GM12878 (cell line): ENCODE data around the gene ELF2. TPM values are rescaled to one million over a fixed set of nuclear protein-coding genes. Genes with fewer than 3 reads are reported as not detected.

Experiments
- BCL3 ChIP-seq: IDR thresholded peaks from 2 replicates; pipeline ENCODE4 v1.6.1; 2011; ENCODE audit warnings: borderline replicate concordance, low read depth, mild to moderate bottlenecking, moderate library complexity, low read length; ENCODE audit not compliant: insufficient read depth, poor library complexity, severe bottlenecking
- BMI1 ChIP-seq: fragments of 450-650 bp; IDR thresholded peaks from 2 replicates; pipeline ENCODE4 v1.6.1; 2016; ENCODE audit warnings: mild to moderate bottlenecking, moderate library complexity, borderline replicate concordance
- CHD2 ChIP-seq: IDR thresholded peaks from 2 replicates; pipeline ENCODE4 v1.6.1; 2011; ENCODE audit warnings: low read depth, low read length, improper control_type of control experiment, borderline replicate concordance
- E2F8 ChIP-seq: fragments of 450-650 bp; IDR thresholded peaks from 2 replicates; pipeline ENCODE4 v1.6.1; 2018; ENCODE audit warnings: mild to moderate bottlenecking, low read depth, moderate library complexity; ENCODE audit not compliant: partially characterized antibody
- EED ChIP-seq: sonication (generic); IDR thresholded peaks from 2 replicates; pipeline ENCODE4 v1.6.1; 2016; ENCODE audit warnings: antibody characterized with exemption, low read depth
- EP300 ChIP-seq, 2 experiments: fragments of 150-350 bp in 1 of 2; IDR thresholded peaks; 2 replicates each; pipeline ENCODE4 v1.6.1; 2011 to 2012; ENCODE audit warnings: low read depth in 2 of 2, low read length in 2 of 2, borderline replicate concordance in 1 of 2, improper control_type of control experiment in 1 of 2, inconsistent platforms in 1 of 2; ENCODE audit not compliant: control insufficient read depth in 1 of 2
- IKZF2 ChIP-seq, 2 experiments: fragments of 450-650 bp; IDR thresholded peaks; 2 replicates each; pipeline ENCODE4 v1.6.1; 2017; ENCODE audit warnings: mild to moderate bottlenecking in 2 of 2, moderate library complexity in 2 of 2
- MAX ChIP-seq: IDR thresholded peaks from 2 replicates; pipeline ENCODE4 v1.6.1; 2012; ENCODE audit warnings: low read depth, low read length, improper control_type of control experiment
- NFYB ChIP-seq: IDR thresholded peaks from 2 replicates; pipeline ENCODE4 v1.6.1; 2011; ENCODE audit warnings: low read depth, mild to moderate bottlenecking, low read length, improper control_type of control experiment, moderate library complexity; ENCODE audit not compliant: insufficient read depth
- RAD51 ChIP-seq: fragments of 450-650 bp; IDR thresholded peaks from 2 replicates; pipeline ENCODE4 v1.6.1; 2016; ENCODE audit warnings: moderate library complexity, mild to moderate bottlenecking, inconsistent platforms
- RCOR1 ChIP-seq: conservative IDR thresholded peaks from 2 replicates; pipeline ENCODE4 v1.6.1; 2012; ENCODE audit warnings: low read depth, low read length, improper control_type of control experiment
- SIN3A ChIP-seq: IDR thresholded peaks from 2 replicates; pipeline ENCODE4 v1.6.1; 2012; ENCODE audit warnings: low read depth, low read length, improper control_type of control experiment
- SPI1 ChIP-seq: IDR thresholded peaks from 2 replicates; pipeline ENCODE4 v1.6.1; 2011; ENCODE audit warnings: low read depth, mild to moderate bottlenecking, low read length, moderate library complexity, borderline replicate concordance; ENCODE audit not compliant: insufficient read depth
- ZNF622 ChIP-seq: fragments of 450-650 bp; IDR thresholded peaks from 2 replicates; pipeline ENCODE4 v1.6.1; 2017; ENCODE audit warnings: mild to moderate bottlenecking, inconsistent platforms
- polyA plus RNA-seq, 11 experiments: library from polyadenylated mRNA; depleted of rRNA in 4 of 11; unstranded in 6 of 11; stranded (reverse) in 5 of 11; fragments of >200 nt; fragmentation: Nextera tagmentation in 4 of 11; fragmentation: Illumina TruSeq in 1 of 11; extraction: Ambion mirVana in 4 of 11; extraction: Trizol in 1 of 11; gene quantifications; 1 replicate in 1 of 11; 2 replicates in 10 of 11; pipeline versions ENCODE4 v1.2.1 to v1.2.3, GENCODE V29; 2011 to 2016; ENCODE audit warnings: inconsistent platforms in 2 of 11, missing spikeins in 2 of 11, low read depth in 1 of 11
- total RNA-seq, 4 experiments: library from RNA; depleted of rRNA in 3 of 4; stranded (reverse); fragments of >200 nt in 3 of 4; fragmentation: Illumina TruSeq in 1 of 4; extraction: Trizol in 1 of 4; gene quantifications; 2 replicates each; pipeline versions ENCODE4 v1.2.1 to v1.2.3, GENCODE V29; 2013 to 2021
- TF ChIP-seq, protein P1 (sequence below): IDR thresholded peaks from 2 replicates; pipeline ENCODE4 v1.6.1; 2012; ENCODE audit warnings: improper control_type of control experiment, low read depth, low read length; ENCODE audit not compliant: insufficient replicate concordance
- TF ChIP-seq, protein P2 (sequence below): IDR thresholded peaks from 2 replicates; pipeline ENCODE4 v1.6.1; 2012; ENCODE audit warnings: low read depth, low read length, improper control_type of control experiment

Gene ELF2
- total and polyA plus RNA-seq, 10 of the 15 experiments (the other 5 are each of a cell fraction or from before 2014, with no cell fraction given), result 10.5 to 30.1 (median 20.5) TPM

DNA sequence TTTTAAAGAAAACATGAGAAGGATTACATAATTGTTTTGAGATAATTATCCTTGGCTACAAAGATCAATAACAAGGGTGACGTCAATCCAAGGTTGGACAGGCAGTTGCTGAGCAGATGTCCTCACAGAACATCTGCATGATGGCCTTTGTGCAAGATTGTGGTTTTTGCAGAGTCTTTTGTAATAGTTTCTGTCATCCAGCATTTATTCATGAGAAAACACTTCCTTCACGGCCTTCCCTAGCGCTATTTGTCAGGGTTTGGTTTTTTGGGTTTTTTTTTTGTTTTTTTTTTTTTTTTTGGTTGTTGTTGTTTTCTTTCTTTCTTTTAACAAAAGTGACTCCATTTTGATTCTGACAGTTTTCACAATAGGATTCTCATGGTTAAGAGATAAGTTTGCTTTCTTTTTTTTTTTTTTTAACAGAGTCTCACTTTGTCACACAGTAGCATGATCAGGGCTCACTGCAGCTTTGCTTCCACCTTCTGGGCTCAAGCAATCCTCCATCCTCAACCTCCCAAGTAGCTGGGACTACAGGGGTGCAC lies 31.5 kb upstream of the ELF2 start (continued):
- TF ChIP-seq E2F8 (no peak), BCL3 (no peak), SIN3A (no peak), IKZF2 (IDR thresholded peaks at IDR 0.05) (peak; percentile 17 to 33; a peak in 2 of 4 replicates), MAX (no peak), ZNF622 (no peak), RAD51 (no peak), BMI1 (peak; percentile 41; the same call in 1 of the 2 replicates), RCOR1 (no peak), CHD2 (no peak), EP300 (IDR thresholded peaks at IDR 0.05; ENCODE audit: borderline replicate concordance in 1 of 2, control insufficient read depth in 1 of 2, low read depth in 2 of 2, low read length in 2 of 2) (0 out of 4 replicates have a peak, but pooled peaks of 1 of the 2 experiments have one; percentile 16), NFYB (no peak), EED (no peak), SPI1 (no peak)
- TF ChIP-seq, protein P1, sequence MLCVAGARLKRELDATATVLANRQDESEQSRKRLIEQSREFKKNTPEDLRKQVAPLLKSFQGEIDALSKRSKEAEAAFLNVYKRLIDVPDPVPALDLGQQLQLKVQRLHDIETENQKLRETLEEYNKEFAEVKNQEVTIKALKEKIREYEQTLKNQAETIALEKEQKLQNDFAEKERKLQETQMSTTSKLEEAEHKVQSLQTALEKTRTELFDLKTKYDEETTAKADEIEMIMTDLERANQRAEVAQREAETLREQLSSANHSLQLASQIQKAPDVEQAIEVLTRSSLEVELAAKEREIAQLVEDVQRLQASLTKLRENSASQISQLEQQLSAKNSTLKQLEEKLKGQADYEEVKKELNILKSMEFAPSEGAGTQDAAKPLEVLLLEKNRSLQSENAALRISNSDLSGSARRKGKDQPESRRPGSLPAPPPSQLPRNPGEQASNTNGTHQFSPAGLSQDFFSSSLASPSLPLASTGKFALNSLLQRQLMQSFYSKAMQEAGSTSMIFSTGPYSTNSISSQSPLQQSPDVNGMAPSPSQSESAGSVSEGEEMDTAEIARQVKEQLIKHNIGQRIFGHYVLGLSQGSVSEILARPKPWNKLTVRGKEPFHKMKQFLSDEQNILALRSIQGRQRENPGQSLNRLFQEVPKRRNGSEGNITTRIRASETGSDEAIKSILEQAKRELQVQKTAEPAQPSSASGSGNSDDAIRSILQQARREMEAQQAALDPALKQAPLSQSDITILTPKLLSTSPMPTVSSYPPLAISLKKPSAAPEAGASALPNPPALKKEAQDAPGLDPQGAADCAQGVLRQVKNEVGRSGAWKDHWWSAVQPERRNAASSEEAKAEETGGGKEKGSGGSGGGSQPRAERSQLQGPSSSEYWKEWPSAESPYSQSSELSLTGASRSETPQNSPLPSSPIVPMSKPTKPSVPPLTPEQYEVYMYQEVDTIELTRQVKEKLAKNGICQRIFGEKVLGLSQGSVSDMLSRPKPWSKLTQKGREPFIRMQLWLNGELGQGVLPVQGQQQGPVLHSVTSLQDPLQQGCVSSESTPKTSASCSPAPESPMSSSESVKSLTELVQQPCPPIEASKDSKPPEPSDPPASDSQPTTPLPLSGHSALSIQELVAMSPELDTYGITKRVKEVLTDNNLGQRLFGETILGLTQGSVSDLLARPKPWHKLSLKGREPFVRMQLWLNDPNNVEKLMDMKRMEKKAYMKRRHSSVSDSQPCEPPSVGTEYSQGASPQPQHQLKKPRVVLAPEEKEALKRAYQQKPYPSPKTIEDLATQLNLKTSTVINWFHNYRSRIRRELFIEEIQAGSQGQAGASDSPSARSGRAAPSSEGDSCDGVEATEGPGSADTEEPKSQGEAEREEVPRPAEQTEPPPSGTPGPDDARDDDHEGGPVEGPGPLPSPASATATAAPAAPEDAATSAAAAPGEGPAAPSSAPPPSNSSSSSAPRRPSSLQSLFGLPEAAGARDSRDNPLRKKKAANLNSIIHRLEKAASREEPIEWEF, result no peak
- TF ChIP-seq, protein P2, sequence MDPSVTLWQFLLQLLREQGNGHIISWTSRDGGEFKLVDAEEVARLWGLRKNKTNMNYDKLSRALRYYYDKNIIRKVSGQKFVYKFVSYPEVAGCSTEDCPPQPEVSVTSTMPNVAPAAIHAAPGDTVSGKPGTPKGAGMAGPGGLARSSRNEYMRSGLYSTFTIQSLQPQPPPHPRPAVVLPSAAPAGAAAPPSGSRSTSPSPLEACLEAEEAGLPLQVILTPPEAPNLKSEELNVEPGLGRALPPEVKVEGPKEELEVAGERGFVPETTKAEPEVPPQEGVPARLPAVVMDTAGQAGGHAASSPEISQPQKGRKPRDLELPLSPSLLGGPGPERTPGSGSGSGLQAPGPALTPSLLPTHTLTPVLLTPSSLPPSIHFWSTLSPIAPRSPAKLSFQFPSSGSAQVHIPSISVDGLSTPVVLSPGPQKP, result no peak
